ENCODE results near the gene RCC1.

- no peak for TF ChIP-seq EZH2 (optimal IDR thresholded peaks at IDR 0.05; ENCODE audit: low read depth, low read length)
- TF ChIP-seq CTCF (IDR thresholded peaks at IDR 0.05; ENCODE audit: low read length), result no peak
- no peak for TF ChIP-seq EZH2phosphoT487 (IDR thresholded peaks at IDR 0.05; ENCODE audit: low read length)
These were observed 24.6 kb downstream of the RCC1 start for GRCh38 chr1:28530456-28530855.

Data from MM.1S (cell line).